Neural progenitor cell (in vitro differentiated cells): ENCODE results near the gene DOCK10. TPM values are rescaled to one million over a fixed set of nuclear protein-coding genes. Genes with fewer than 3 reads are reported as not detected.

Experiments
- DNase-seq: peaks from one replicate; pipeline ENCODE4 v3.0.0-alpha.2; 2016; ENCODE audit warnings: low spot score
- H2AFZ ChIP-seq: fragments of 200-600 bp; sonication (generic); replicated peaks from 2 replicates; pipeline ENCODE4 v1.6.1; 2016; ENCODE audit warnings: antibody characterized with exemption
- H3F3A ChIP-seq: fragments of 200-600 bp; sonication (generic); 2 replicates; pipeline ENCODE4 v1.6.1; 2016; ENCODE audit warnings: antibody characterized with exemption, low read depth
- H3K27ac ChIP-seq: fragments of 200-600 bp; sonication (generic); 2 replicates; pipeline ENCODE4 v1.5.1; 2016; ENCODE audit warnings: mild to moderate bottlenecking
- H3K27me3 ChIP-seq: fragments of 200-600 bp; sonication (generic); 2 replicates; pipeline ENCODE4 v1.6.1; 2016; ENCODE audit warnings: mild to moderate bottlenecking, moderate library complexity
- H3K36me3 ChIP-seq: fragments of 200-600 bp; sonication (generic); 2 replicates; pipeline ENCODE4 v1.5.1; 2016
- H3K4me1 ChIP-seq: fragments of 200-600 bp; sonication (generic); 2 replicates; pipeline ENCODE4 v1.6.1; 2016; ENCODE audit warnings: mixed run types
- H3K4me2 ChIP-seq: fragments of 200-600 bp; sonication (generic); 2 replicates; pipeline ENCODE4 v1.6.1; 2016
- H3K4me3 ChIP-seq: fragments of 200-600 bp; sonication (generic); 2 replicates; pipeline ENCODE4 v1.5.1; 2016
- H3K79me2 ChIP-seq: fragments of 200-600 bp; sonication (generic); 2 replicates; pipeline ENCODE4 v1.6.1; 2016; ENCODE audit warnings: low read depth
- H3K9ac ChIP-seq: fragments of 200-600 bp; sonication (generic); 2 replicates; pipeline ENCODE4 v1.6.1; 2016
- H3K9me3 ChIP-seq: fragments of 200-600 bp; sonication (generic); 2 replicates; pipeline ENCODE4 v1.5.1; 2016; ENCODE audit warnings: low read depth
- H4K20me1 ChIP-seq: fragments of 200-600 bp; sonication (generic); 2 replicates; pipeline ENCODE4 v1.6.1; 2016; ENCODE audit warnings: low read depth
- H3K27ac Mint-ChIP-seq: 3 replicates; pipeline ENCODE4 v1.8.0; 2021; ENCODE audit warnings: mixed read lengths
- H3K27me3 Mint-ChIP-seq: 2 replicates; pipeline ENCODE4 v1.8.0; 2022; ENCODE audit warnings: low read depth, mild to moderate bottlenecking, inconsistent platforms, moderate library complexity, mixed read lengths; ENCODE audit not compliant: insufficient read depth
- H3K36me3 Mint-ChIP-seq: 3 replicates; pipeline ENCODE4 v1.8.0; 2021; ENCODE audit warnings: mixed read lengths
- H3K4me1 Mint-ChIP-seq: 3 replicates; pipeline ENCODE4 v1.8.0; 2021; ENCODE audit warnings: mixed read lengths
- H3K4me3 Mint-ChIP-seq: 3 replicates; pipeline ENCODE4 v1.8.0; 2021; ENCODE audit warnings: mild to moderate bottlenecking, moderate library complexity, mixed read lengths
- H3K9me3 Mint-ChIP-seq: 3 replicates; pipeline ENCODE4 v1.8.0; 2020; ENCODE audit warnings: mixed read lengths
- EZH2 ChIP-seq: fragments of 200-600 bp; sonication (generic); IDR thresholded peaks from 2 replicates; pipeline ENCODE4 v1.6.1; 2017; ENCODE audit warnings: antibody characterized with exemption, mild to moderate bottlenecking, moderate library complexity
- EZH2phosphoT487 ChIP-seq: fragments of 200-600 bp; sonication (generic); IDR thresholded peaks from 2 replicates; pipeline ENCODE4 v1.6.1; 2017; ENCODE audit warnings: antibody characterized with exemption
- total RNA-seq: library from RNA; depleted of rRNA; stranded (reverse); fragments of >200 nt; gene quantifications from 2 replicates; pipeline ENCODE4 v1.2.3, GENCODE V29; 2015; ENCODE audit warnings: low replicate concordance
- TF ChIP-seq, protein P1 (sequence below): fragments of 200-600 bp; sonication (generic); IDR thresholded peaks from 2 replicates; pipeline ENCODE4 v1.5.1; 2017; ENCODE audit warnings: antibody characterized with exemption, mild to moderate bottlenecking

DOCK10 gene
- total RNA-seq, 1 donor from 2014 or later: 1.1 TPM

DNA sequence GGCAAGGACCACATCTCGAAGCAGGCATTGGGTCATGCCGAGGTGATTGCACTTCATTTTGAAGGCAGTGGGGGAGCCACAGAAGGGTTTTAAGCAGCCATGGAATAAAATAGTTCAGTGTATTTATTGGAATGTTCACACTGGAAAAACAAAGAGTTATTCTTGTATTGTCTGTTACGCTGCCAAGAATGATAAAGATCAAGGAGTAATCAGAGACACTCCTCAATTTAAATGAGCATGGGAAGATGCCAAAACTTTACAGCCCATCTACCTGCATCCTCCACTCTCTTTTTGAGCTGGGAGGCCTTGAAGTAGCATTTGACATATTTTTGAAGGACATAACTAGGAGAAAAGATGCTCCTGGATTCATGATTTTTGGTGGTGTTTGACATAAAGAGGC lies 112.8 kb downstream of the DOCK10 start:
- H3K36me3 Mint-ChIP-seq: peaks cover 8% of the 10 kb centered on the region
- no peaks in the 10 kb centered on the region for H3K36me3 ChIP-seq
- no peak overlapping the region for H3K27ac Mint-ChIP-seq
- H3K27me3 ChIP-seq: no peaks in the 10 kb centered on the region
- no peak for DNase-seq
- no peak overlapping the region for H3K27ac ChIP-seq
- H3K27me3 Mint-ChIP-seq: peaks cover 2% of the 10 kb centered on the region
- no peaks in the 10 kb centered on the region for H3K79me2 ChIP-seq
- H3K9ac ChIP-seq: no peak overlapping the region
- no peak overlapping the region for H2AFZ ChIP-seq
- H3K4me1 Mint-ChIP-seq: peaks cover 3% of the 10 kb centered on the region
- H3K4me3 ChIP-seq: no peak overlapping the region
- TF ChIP-seq, protein P1, sequence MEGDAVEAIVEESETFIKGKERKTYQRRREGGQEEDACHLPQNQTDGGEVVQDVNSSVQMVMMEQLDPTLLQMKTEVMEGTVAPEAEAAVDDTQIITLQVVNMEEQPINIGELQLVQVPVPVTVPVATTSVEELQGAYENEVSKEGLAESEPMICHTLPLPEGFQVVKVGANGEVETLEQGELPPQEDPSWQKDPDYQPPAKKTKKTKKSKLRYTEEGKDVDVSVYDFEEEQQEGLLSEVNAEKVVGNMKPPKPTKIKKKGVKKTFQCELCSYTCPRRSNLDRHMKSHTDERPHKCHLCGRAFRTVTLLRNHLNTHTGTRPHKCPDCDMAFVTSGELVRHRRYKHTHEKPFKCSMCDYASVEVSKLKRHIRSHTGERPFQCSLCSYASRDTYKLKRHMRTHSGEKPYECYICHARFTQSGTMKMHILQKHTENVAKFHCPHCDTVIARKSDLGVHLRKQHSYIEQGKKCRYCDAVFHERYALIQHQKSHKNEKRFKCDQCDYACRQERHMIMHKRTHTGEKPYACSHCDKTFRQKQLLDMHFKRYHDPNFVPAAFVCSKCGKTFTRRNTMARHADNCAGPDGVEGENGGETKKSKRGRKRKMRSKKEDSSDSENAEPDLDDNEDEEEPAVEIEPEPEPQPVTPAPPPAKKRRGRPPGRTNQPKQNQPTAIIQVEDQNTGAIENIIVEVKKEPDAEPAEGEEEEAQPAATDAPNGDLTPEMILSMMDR: no peak
- TF ChIP-seq EZH2phosphoT487 (no peak), EZH2 (no peak)
- H3K4me2 ChIP-seq: no peak overlapping the region
- no peak overlapping the region for H3K4me3 Mint-ChIP-seq
- peaks cover 8% of the 10 kb centered on the region for H3F3A ChIP-seq
- no peaks in the 10 kb centered on the region for H3K9me3 ChIP-seq
- H3K9me3 Mint-ChIP-seq: no peaks in the 10 kb centered on the region
- H3K4me1 ChIP-seq: peaks cover 12% of the 10 kb centered on the region
- H4K20me1 ChIP-seq: no peaks in the 10 kb centered on the region

DNA sequence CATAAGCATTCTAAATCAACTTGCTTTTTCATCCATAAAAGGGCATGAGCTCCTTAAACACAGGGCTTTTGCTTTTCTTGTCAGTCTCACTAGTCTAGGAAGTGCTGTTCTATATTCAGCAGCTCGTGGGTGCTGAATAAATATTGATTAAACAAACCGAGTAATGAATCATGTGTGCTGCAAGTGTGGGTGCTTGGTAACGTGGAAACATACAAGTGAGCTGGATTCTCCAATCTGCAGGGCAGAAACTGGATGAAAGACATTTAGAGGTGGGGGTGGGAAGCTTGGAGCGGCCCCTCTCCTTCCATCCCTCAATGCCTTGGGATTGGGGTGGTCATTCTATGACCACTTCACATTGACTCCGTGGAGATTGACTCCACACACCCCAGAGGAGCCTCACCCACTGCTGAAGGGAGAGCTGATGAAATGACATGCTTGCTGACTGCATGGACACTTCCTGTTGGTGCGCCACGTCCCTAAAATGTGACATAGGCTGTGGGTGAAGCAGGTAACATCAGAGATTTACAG lies 114.6 kb downstream of the DOCK10 start:
- Histone ChIP-seq H3K9ac (no peak overlapping the region), H3K9me3 (no peaks in the 10 kb centered on the region), H4K20me1 (no peaks in the 10 kb centered on the region), H3K36me3 (no peaks in the 10 kb centered on the region), H3K4me1 (no peaks in the 10 kb centered on the region), H3K27ac (no peak overlapping the region), H3K4me2 (no peak overlapping the region), H3F3A (no peaks in the 10 kb centered on the region), H3K4me3 (no peak overlapping the region), H2AFZ (peak overlapping the region; percentile 14), H3K79me2 (no peaks in the 10 kb centered on the region), H3K27me3 (no peaks in the 10 kb centered on the region)
- Mint-ChIP-seq H3K27ac (no peak overlapping the region), H3K4me3 (no peak overlapping the region), H3K36me3 (peaks cover 8% of the 10 kb centered on the region), H3K9me3 (no peaks in the 10 kb centered on the region), H3K4me1 (peaks cover under 1% of the 10 kb centered on the region), H3K27me3 (peaks cover 2% of the 10 kb centered on the region)
- TF ChIP-seq, protein P1: no peak
- no peak for TF ChIP-seq EZH2
- TF ChIP-seq EZH2phosphoT487: no peak
- no peak for DNase-seq

- H3K27ac ChIP-seq: no peak overlapping the region
- H3K79me2 ChIP-seq: no peaks in the 10 kb centered on the region
- H3K9me3 ChIP-seq: no peaks in the 10 kb centered on the region
- no peaks in the 10 kb centered on the region for H3K36me3 ChIP-seq
- H3K9me3 Mint-ChIP-seq: no peaks in the 10 kb centered on the region
- H3K27me3 Mint-ChIP-seq: peaks cover 2% of the 10 kb centered on the region
- TF ChIP-seq EZH2: no peak
- TF ChIP-seq EZH2phosphoT487: no peak
- TF ChIP-seq, protein P1: no peak
- peaks cover 8% of the 10 kb centered on the region for H3K36me3 Mint-ChIP-seq
- no peak overlapping the region for H3K27ac Mint-ChIP-seq
- H2AFZ ChIP-seq: peak overlapping the region; percentile 14
- H3K27me3 ChIP-seq: no peaks in the 10 kb centered on the region
- no peak overlapping the region for H3K4me3 Mint-ChIP-seq
- peaks cover 6% of the 10 kb centered on the region for H3K4me1 Mint-ChIP-seq
- H3K9ac ChIP-seq: no peak overlapping the region
- no peaks in the 10 kb centered on the region for H3F3A ChIP-seq
- no peak for DNase-seq
- H4K20me1 ChIP-seq: no peaks in the 10 kb centered on the region
- H3K4me2 ChIP-seq: no peak overlapping the region
- no peak overlapping the region for H3K4me3 ChIP-seq
- no peaks in the 10 kb centered on the region for H3K4me1 ChIP-seq
These were observed 115.3 kb downstream of the DOCK10 start for GRCh38 chr2:224927011-224927410.
